HS-5 (cell line): ENCODE measurements around the gene ZBTB44.
"Not testable (repeated sequence)": the region's sequence is repeated elsewhere in the genome, so short reads cannot be mapped to it uniquely, and the experiment has no call there.

Experiments used
- DNase-seq: peaks from one replicate; pipeline ENCODE4 v3.0.0-alpha.2; 2012; ENCODE audit warnings: low read depth

ZBTB44 gene

GRCh38 chr11:130249371-130249770, 65.3 kb downstream of the ZBTB44 start:
- DNase-seq, result no peak

GRCh38 chr11:130247319-130247718, 67.4 kb downstream of the ZBTB44 start:
- no peak for DNase-seq

GRCh38 chr11:130246738-130247137, 68.0 kb downstream of the ZBTB44 start:
- peak; percentile 9 for DNase-seq

GRCh38 chr11:130246270-130246669, 68.4 kb downstream of the ZBTB44 start:
- DNase-seq, result no peak

GRCh38 chr11:130245375-130245774, 69.3 kb downstream of the ZBTB44 start:
- DNase-seq, result not testable (repeated sequence)

GRCh38 chr11:130244848-130245247, 69.9 kb downstream of the ZBTB44 start:
- no peak for DNase-seq

- no peak for DNase-seq
These were observed 70.9 kb downstream of the ZBTB44 start for GRCh38 chr11:130243816-130244215.

- DNase-seq, result no peak
These were observed 73.0 kb downstream of the ZBTB44 start for GRCh38 chr11:130241713-130242112.

GRCh38 chr11:130237282-130238006, 77.3 kb downstream of the ZBTB44 start:
- DNase-seq, result no peak

- DNase-seq, result no peak
These were observed 80.4 kb downstream of the ZBTB44 start for GRCh38 chr11:130234315-130234714.

- DNase-seq, result not testable (repeated sequence)
These were observed 80.8 kb downstream of the ZBTB44 start for GRCh38 chr11:130233888-130234287.

GRCh38 chr11:130233486-130233885, 81.2 kb downstream of the ZBTB44 start:
- not testable (repeated sequence) for DNase-seq

GRCh38 chr11:130227373-130227772, 87.3 kb downstream of the ZBTB44 start:
- no peak for DNase-seq

- no peak for DNase-seq
These were observed 91.3 kb downstream of the ZBTB44 start for GRCh38 chr11:130223291-130223971.

GRCh38 chr11:130220311-130221035, 94.2 kb downstream of the ZBTB44 start:
- no peak for DNase-seq

- no peak for DNase-seq
These were observed 95.6 kb downstream of the ZBTB44 start for GRCh38 chr11:130219148-130219547.

GRCh38 chr11:130218501-130219070, 96.1 kb downstream of the ZBTB44 start:
- DNase-seq, result no peak

- no peak for DNase-seq
These were observed 97.3 kb downstream of the ZBTB44 start for GRCh38 chr11:130217133-130218031.

- DNase-seq, result no peak
These were observed 98.1 kb downstream of the ZBTB44 start for GRCh38 chr11:130216591-130217132.

- no peak for DNase-seq
These were observed 98.5 kb downstream of the ZBTB44 start for GRCh38 chr11:130216221-130216550.

- DNase-seq, result no peak
These were observed 99.0 kb downstream of the ZBTB44 start for GRCh38 chr11:130215531-130216220.
